Stimulated activated CD4-positive, alpha-beta T cell treated with anti-CD3 and anti-CD28 coated beads, Interleukin-15, amount 100 ng/mL, for 1 hour (primary cell): ENCODE measurements around the gene AFAP1.

Source experiments
- DNase-seq, 2 donors: peaks; one replicate each; pipeline ENCODE4 v3.0.0-alpha.2; 2020; ENCODE audit warnings: low read depth in 1 of 2, low spot score in 1 of 2

The AFAP1 gene

GRCh38 chr4:7894677-7895181 lies 44.9 kb downstream of the AFAP1 start:
- DNase-seq = no peak

GRCh38 chr4:7894098-7894676 lies 45.5 kb downstream of the AFAP1 start:
- DNase-seq = no peak

DNA sequence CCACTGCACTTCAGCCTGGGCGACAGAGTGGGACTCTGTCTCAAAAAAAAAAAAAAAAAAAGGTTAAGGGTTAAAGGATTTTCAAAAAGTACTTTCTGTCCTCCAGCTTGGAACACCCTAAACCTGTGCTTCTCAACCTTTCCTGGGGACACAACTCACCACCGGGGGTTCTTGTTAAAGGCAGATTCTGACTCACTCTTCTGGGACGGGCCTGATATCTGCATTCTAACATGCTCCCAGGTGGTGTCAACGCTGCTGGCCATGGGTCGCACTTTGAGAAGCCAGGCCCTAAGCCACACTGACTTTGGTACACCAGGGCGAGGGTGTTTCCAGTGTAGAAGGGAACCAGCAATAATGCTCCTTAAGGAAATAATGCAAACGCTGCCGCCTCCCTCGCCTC lies 46.1 kb downstream of the AFAP1 start:
- no peak for DNase-seq

DNA sequence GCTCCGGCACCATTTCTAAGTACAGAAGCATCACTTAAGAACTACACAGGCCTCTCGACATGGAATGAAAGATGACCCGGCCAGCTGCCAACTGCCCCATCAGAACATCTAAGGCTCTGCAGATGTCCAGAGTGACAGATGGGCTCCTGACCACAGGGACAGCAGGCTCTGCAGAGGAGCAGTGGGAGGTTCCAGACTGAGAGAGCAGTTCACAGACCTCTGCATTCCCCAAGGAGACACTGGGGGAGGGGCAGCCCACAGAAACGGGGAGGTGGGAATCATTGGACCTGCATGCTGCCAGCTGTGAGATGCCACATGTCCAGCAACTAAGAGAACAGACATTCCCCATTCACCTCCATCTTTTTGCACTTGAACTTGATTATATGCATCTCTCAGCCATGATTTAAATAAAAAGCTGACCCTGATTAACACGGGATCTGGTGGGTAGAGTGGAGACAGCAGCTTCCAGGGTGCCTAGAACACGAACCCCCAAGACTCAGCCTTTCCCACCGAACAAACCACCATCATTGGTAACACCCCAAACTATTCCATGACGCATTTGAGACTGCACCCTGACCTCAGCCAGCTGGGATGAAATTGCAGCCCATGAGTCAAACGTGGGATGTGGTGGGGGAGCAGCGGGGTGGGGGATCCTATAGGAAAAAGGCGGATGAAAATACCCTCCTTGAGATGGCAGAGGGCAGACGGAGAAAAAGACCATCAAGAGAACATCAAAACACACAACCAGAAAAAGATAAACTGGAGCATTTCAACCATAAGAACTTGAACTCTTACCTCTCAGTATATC lies 47.2 kb downstream of the AFAP1 start:
- no peak for DNase-seq

GRCh38 chr4:7890635-7891393 lies 48.8 kb downstream of the AFAP1 start:
- DNase-seq = no peak

DNA sequence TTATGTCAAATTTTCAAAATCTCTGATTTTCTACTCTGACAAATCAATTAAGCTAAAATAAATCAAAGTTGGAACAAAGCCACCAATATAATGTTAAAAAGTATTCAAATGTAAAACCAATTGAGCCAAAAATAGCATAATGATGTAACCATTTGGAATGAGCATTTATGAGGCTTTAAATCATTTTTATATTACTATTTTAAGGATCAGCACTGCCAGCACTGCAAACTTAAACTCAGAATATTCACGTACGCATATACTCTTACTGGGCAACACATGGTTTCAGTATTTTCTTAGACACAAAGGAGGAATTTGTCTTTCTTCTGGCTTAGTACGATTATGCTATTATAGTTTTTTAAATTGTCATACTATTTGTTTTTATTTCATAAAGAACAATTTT lies 52.2 kb downstream of the AFAP1 start:
- DNase-seq = no peak

- DNase-seq = no peak
Observed at GRCh38 chr4:7886007-7886973, 53.4 kb downstream of the AFAP1 start.

DNA sequence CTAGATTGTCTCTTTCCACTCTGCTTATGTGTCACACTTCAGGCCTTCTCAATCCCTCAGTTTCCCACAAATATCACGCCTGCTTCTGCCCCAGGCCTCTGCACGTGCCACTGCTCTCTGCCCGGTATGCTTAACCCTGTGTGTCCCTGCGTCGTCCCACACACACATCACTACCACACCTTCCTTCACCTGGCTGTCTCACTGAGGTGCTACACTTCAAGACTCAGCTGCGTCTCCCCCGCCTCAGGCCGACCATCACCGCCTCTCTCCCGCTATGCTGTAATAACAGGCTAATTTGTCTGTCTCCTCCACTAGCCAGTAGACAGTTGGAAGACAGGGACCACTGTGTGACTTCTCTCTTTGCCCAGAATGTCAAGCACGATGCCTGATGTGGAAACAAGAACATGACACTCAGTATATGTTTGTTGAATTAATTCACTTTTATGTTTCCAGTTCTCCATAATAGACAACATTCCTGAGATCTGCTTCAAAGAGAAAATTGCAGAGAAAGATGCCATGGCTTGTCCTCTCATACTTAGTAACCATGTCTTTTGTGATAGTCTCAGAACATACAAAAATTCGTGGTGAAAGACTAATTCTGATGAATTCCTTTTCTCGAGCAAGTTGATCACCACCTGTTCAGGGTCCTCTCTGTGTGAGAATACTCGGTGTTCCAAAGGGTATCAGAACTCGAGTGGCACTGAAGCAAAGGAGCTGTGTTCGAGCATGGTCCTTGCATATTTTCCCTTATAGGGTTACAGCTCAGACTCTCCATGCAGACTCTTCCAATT lies 54.2 kb downstream of the AFAP1 start:
- no peak for DNase-seq

DNA sequence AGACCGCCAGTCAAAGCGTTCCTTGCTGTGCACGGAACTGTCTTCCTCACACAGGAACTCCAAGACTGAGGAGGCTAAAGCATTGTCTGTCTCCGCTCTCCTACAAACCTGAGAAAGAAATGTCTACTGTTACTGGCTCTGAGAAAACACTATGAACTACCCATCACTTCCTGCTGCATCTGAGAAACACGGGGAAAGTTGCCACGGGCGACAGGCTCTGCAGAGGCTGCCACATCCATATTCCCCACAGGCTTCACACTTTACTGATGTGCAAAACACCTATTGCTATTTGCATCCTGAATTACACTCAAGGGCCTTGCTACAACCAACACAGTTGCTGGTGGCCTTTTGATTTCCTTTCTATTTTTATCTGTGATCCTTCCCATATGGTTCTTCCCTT lies 59.0 kb downstream of the AFAP1 start:
- no peak for DNase-seq

DNA sequence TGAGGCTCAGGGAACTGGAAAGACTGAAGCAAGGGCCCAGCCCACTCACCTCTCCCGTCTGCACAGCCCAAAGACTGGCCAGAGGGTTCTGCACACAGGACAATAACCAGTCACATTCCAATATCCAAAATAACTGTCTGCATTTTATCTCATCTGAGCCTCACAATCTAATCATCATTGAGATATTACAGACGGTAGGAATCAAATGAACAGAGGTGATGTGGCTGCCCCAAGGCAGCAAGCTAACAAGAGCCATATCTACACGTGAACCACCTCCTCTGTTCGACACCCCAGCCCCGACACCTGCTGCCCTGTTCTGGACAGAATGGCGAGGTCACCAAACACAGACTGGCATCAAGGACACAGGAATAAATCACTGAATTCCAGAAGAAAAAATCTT lies 60.5 kb downstream of the AFAP1 start:
- no peak for DNase-seq

DNA sequence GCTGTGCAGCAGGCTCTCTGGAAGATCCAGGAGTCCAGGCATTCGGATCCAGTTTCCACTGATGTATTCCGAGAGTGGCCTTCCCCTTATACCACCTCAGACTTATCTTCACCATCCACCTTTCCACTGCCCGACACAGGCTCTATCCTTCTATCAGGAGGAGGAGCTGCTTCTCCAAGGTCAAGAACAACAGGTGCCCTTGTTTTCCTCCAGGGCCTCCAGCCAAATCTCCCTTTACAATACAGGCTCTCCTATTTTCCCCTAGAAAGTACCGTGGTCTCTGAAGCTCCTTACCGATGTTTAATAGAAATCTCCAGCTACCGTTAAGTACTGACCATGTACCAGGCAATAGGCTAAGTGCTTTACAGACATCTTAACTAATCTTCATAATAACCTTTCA lies 61.3 kb downstream of the AFAP1 start:
- DNase-seq = no peak

DNA sequence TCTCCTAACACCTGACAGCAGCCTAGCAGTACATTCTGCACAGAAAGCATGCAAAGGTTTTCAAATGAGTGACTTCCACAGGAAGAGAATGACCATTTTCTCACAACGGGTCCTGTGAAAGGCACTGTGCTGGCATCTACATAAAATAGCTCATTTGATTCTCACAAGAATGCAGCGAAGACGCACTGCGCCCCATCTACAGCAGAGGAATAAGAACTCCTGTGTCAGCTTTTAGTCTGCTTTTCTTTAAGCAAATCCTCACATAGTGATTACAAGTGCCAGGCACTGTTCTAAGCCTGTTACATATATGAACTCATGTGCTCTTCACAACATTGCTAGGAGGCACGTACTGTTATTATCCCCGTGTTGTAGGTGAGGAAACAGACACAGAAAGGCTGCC lies 62.5 kb downstream of the AFAP1 start:
- no peak for DNase-seq

GRCh38 chr4:7876201-7876875 lies 63.3 kb downstream of the AFAP1 start:
- peak in 1 of 2 donors; percentile 60 for DNase-seq

DNA sequence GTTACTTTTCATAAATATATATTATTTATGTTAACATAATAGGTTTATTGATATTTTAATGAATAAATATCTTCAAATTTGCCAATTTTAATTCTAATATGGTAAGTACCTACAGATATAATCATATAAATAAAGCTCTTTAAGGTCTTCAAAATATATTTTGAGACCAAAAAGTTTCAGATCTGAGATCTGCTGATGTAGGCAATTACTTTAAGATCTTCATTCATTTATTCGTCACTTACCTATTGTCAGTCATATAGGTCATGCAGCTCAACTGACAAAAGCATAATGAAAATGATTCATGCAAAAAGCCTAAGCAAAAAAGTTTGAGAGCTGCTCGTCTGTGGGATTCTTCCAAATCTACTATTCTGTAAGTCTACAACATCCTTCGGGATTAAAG lies 64.8 kb downstream of the AFAP1 start:
- no peak for DNase-seq

DNA sequence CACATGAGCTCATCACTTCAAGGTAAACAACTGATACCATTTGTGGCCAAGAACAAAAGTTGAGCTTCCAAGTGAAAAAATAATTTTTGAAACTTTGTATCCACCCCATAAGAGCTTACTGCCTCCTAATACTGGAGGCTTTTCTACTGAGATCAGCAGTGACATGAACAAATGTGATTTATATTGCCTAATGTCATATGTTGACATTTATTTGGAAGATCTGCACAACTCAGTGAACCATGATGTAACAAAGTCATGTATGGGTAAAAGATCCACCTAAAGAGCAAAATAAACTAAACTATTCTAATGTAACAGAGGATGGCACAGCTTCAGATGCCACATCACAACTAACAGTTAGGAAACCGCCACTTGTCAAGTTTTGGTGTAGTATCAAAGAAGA lies 65.8 kb downstream of the AFAP1 start:
- DNase-seq = no peak

DNA sequence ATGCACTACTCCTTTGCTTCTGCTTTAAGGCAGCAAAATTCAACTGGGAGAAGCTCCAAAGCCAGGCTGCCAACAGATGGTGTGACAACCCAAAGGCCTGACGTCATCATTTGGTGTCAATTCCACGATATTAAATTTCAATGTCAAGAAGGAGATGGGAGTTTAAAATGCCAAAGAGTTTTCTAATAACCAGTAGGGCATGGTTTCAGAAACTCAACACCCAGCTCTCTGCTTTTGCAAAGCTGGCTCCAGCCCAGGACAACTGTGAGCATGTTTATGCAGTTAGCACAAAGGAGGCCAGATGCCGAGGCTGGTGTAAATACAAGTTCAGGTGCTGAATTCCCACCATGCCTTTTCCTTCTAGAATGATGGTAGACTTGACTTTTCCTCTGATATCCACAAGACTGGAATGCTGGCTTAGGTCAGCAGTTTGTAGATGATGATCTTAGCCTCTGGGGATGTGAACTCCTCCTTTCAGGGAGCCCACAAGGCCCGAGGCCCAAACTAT lies 67.3 kb downstream of the AFAP1 start:
- no peak for DNase-seq

- no peak for DNase-seq
Observed at GRCh38 chr4:7871356-7871755, 68.3 kb downstream of the AFAP1 start.

DNA sequence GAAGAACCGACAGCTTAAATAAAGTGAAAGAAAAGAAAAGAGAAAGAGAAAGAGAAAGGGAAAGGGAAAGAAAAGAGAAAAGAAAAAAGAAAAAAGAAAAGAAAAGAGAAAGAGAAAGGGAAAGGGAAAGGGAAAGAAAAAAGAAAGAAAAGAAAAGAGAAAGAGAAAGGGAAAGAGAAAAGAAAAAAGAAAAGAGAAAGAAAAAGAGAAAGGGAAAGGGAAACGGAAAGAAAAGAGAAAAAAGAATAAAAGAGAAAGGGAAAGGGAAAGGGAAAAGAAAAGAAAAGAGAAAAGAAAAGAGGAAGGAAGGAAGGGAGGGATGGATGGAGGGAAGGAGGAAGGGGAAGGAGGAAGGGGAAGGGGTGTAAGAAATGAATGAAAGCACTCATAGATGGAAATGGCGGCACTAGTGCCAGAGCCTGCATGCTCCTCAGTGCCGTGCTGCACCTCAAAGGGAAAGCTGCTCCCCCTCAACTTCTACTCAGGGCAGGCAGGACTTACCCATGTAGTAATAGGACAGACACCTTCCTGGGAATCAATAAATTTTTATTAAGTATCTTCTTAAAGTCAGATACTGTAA lies 70.7 kb downstream of the AFAP1 start:
- no peak for DNase-seq

GRCh38 chr4:7868436-7868775 lies 71.3 kb downstream of the AFAP1 start:
- no peak for DNase-seq
